Lung (tissue), 12 donors: ENCODE data around the gene CRYBA1. TPM values are rescaled to one million over a fixed set of nuclear protein-coding genes. Genes with fewer than 3 reads are reported as not detected.
A peak's percentile ranks its signal among the peaks of the same experiment; 100 is the strongest.

Source experiments
- ATAC-seq: fragments of 200-7000 bp; cut with Tn5 transposase; one replicate; pipeline ENCODE4 v1.9.1; 2020; ENCODE audit warnings: moderate number of reproducible peaks; ENCODE audit not compliant: insufficient read depth, low FRiP score
- DNase-seq, 3 donors: peaks; one replicate each; pipeline ENCODE4 v3.0.0-alpha.2; 2013 to 2017
- H3K27ac ChIP-seq, 2 donors: one replicate each; pipeline ENCODE4 v1.5.1; 2013; ENCODE audit warnings: mild to moderate bottlenecking in 2 of 2, moderate library complexity in 2 of 2, control low read depth in 1 of 2, inconsistent platforms in 1 of 2, low read depth in 1 of 2, low read length in 1 of 2
- H3K27me3 ChIP-seq, 3 donors: one replicate each; pipeline ENCODE4 v1.5.1; 2013; ENCODE audit warnings: low read length in 2 of 3; ENCODE audit not compliant: control insufficient read depth in 3 of 3, insufficient read depth in 3 of 3
- H3K36me3 ChIP-seq, 4 donors: one replicate each; pipeline ENCODE4 v1.5.1; 2013; ENCODE audit warnings: low read length in 4 of 4, mild to moderate bottlenecking in 1 of 4, moderate library complexity in 1 of 4; ENCODE audit not compliant: control insufficient read depth in 4 of 4, insufficient read depth in 4 of 4
- H3K4me1 ChIP-seq, 5 donors: one replicate each; pipeline ENCODE4 v1.5.1; 2013; ENCODE audit warnings: low read length in 5 of 5, mild to moderate bottlenecking in 2 of 5, moderate library complexity in 1 of 5; ENCODE audit not compliant: control insufficient read depth in 5 of 5, insufficient read depth in 5 of 5
- H3K4me3 ChIP-seq: one replicate; pipeline ENCODE4 v1.5.1; 2013; ENCODE audit warnings: mild to moderate bottlenecking, control low read depth, moderate library complexity
- H3K9ac ChIP-seq, 2 donors: one replicate each; pipeline ENCODE4 v1.5.1; 2013; ENCODE audit warnings: low read length in 2 of 2, control low read depth in 1 of 2; ENCODE audit not compliant: insufficient read depth in 1 of 2
- H3K9me3 ChIP-seq, 4 donors: one replicate each; pipeline ENCODE4 v1.5.1; 2013; ENCODE audit warnings: low read length in 3 of 4, mild to moderate bottlenecking in 1 of 4, moderate library complexity in 1 of 4; ENCODE audit not compliant: control insufficient read depth in 4 of 4, insufficient read depth in 3 of 4
- CTCF ChIP-seq: IDR thresholded peaks from 2 replicates; pipeline ENCODE4 v1.5.1; 2012; ENCODE audit warnings: mild to moderate bottlenecking; ENCODE audit errors: control extremely low read depth, extremely low read depth
- WGBS, 2 donors: extraction: QIAGEN DNeasy Blood & Tissue Kit; methylation state at CpG; one replicate each; pipeline ENCODE4 v1.1.7; 2013; 5-methylcytosine and 5-hydroxymethylcytosine counted together
- polyA plus RNA-seq, 2 donors: library from polyadenylated mRNA; stranded (reverse); fragments of 200-250 nt; gene quantifications; one replicate each; pipeline ENCODE4 v1.2.1, GENCODE V29; 2013
- total RNA-seq, 2 donors: library from RNA; depleted of rRNA in 1 of 2; stranded (reverse); fragments of >200 nt in 1 of 2; gene quantifications; one replicate each; pipeline ENCODE4 v1.2.1, GENCODE V29; 2014 to 2021
- donor health status: control.
- donor health status: control.
- donor health status: Bipolar disorder and iron deficiency.
- donor health status: healthy.
- donor health status: DM: yes; HTN: yes; CAD: no.

The CRYBA1 gene
- total and polyA plus RNA-seq, 4 donors, result not detected

GRCh38 chr17:29253037-29253436 is 6.4 kb downstream of the CRYBA1 start:
- Histone ChIP-seq H3K27ac (no peak overlapping the region), H3K9ac (no peak overlapping the region)

GRCh38 chr17:29255926-29256522 is 9.4 kb downstream of the CRYBA1 start:
- no peak for TF ChIP-seq CTCF
- DNase-seq (no peak), ATAC-seq (no peak)
- Histone ChIP-seq H3K36me3 (peaks cover 0 to 10% (median 6%) of the 10 kb centered on the region in 4 donors), H3K27ac (peak overlapping the region in 1 of 2 donors; percentile 3), H3K4me3 (no peak overlapping the region), H3K27me3 (peaks cover 0 to 3% (median 0%) of the 10 kb centered on the region in 3 donors), H3K4me1 (peaks cover 0 to 31% (median 14%) of the 10 kb centered on the region in 5 donors), H3K9ac (no peak overlapping the region), H3K9me3 (no peaks in the 10 kb centered on the region)
- 66 to 74% methylated on average over 4 of the region's 4 CpGs for WGBS, 2 donors

More at GRCh38 chr17:29253037-29253436, 6.4 kb downstream of the CRYBA1 start:
- Histone ChIP-seq H3K4me1 (peaks cover 0 to 24% (median 11%) of the 10 kb centered on the region in 5 donors), H3K4me3 (no peak overlapping the region), H3K27me3 (peaks cover 0 to 18% (median 0%) of the 10 kb centered on the region in 3 donors), H3K9me3 (no peaks in the 10 kb centered on the region), H3K36me3 (peaks cover 0 to 4% (median under 1%) of the 10 kb centered on the region in 4 donors)
- ATAC-seq, result no peak
- no peak for TF ChIP-seq CTCF
- DNase-seq, result no peak
- 93 to 99% methylated on average over 2 of the region's 2 CpGs for WGBS, 2 donors

DNA sequence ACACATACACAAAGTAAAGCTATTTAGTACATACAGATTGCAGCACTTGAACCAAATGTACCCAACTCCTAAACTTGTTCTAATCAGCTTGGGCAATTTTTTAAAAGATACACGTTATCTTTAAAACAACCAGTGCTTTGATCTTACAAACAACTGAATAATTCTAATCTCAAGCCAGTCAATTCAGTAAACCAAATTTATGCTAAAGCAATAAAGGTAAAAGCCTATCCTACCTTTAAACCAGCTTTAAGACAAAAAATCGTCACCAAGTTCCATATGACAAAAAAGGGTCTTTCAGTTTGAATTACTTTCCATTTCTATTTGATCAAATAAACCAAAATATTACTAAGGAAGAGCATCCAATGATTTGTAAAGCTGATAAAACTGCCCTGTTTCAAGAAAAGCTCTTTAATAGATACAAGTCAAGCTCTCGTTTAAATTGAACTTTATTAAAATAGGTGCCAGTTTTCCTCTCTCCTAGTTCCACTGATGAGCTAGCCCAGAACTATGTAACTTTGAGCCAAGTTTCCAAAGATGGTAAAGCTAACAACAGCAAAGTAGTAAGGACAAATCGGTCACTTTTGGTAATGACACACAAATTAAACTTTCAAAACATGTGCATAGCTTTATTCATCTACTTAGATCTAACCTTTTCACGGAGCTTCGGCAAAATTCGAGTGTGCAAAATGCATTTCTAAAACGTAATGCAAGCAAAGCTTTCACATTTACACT is 10.2 kb downstream of the CRYBA1 start:
- H3K27ac ChIP-seq, result no peak overlapping the region
- DNase-seq (no peak), ATAC-seq (no peak)
- H3K4me3 ChIP-seq, result no peak overlapping the region
- peaks cover 0 to 13% (median 8%) of the 10 kb centered on the region in 4 donors for H3K36me3 ChIP-seq
- TF ChIP-seq CTCF, result no peak
- H3K9me3 ChIP-seq, result no peaks in the 10 kb centered on the region
- peaks cover 0 to 31% (median 14%) of the 10 kb centered on the region in 5 donors for H3K4me1 ChIP-seq
- H3K9ac ChIP-seq, result no peak overlapping the region
- WGBS, 2 donors, result 70 to 87% methylated on average over 8 of the region's 8 CpGs
- peaks cover 0 to 3% (median 0%) of the 10 kb centered on the region in 3 donors for H3K27me3 ChIP-seq
